CD4-positive, alpha-beta T cell treated with Interleukin-15 for 1 hour (primary cell): ENCODE measurements around the gene ARHGAP24.

Source experiments
- DNase-seq: peaks from one replicate; pipeline ENCODE4 v3.0.0-alpha.2; 2020

Gene ARHGAP24

GRCh38 chr4:85708468-85708867, 233.5 kb downstream of the ARHGAP24 start:
- DNase-seq, result no peak

- no peak for DNase-seq
Measured at GRCh38 chr4:85713005-85713404, 238.1 kb downstream of the ARHGAP24 start.

DNA sequence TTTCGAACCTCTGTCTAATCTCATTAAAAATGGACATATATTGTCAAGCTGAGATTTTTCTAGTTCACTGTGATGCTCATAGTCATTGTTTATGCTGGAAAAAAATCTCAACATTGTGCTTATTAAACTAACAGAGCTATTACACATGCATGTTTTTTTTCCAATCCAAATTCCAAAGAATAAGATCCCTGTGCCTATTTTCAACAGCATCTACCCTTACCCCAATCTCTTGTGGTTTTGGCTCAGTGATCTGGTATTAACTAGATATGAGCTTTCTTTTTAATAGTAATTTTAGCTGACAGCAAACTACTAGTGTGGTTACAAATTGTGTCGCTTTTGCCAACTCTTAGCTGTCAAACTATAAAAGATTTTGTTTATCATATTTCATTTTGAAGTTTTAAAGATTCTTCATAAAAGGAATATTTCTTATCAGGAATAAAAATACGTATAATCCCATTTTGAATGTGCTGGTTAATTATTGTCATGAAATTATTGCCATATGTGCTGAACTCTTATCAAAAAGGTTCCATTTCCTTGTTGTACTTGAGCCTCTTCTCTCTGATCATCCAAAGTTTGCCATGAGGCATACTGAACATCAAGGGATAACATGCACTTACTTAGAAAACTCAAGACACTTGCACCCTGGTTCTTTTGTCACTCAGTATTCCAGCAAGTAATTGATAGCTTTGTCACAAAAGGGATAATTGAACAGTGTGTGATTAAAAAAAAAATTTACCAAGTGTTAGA, 241.2 kb downstream of the ARHGAP24 start:
- no peak for DNase-seq

DNA sequence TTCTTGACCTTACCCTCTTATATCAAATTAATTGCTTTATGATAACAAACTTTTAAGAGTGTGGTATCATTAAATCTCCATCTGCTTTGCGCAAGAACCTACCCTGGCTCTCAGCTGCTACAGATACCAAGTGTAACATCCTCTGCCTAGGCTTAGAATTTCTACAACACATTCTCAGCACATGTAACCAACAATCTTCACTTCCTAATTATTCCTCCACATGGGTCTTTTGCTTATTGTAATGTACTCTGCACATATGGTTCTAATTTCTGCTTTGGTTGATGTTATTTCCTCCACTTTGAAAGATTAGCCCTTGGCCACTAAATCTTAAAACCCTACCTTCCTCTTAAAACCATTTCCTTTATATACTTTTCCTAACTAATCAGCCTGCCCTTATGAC, 242.4 kb downstream of the ARHGAP24 start:
- no peak for DNase-seq

DNA sequence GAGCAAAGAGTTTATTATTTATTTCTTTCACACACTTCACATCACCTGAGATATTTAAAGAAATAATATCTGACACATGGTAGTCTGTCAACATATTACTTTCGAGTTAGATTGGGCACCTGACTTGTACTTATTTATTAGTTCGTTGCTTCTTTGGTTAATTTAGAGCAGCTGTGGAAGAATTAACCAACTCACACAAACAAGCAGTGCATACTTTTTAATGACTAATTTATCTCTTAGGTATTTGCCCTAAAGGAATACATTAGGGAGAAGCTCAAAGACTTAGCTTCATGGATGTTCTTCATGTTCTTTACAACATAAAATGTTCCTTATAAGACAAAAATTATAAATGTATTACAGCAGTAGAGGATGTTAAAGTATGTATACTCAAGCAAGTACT, 242.9 kb downstream of the ARHGAP24 start:
- DNase-seq, result no peak

- no peak for DNase-seq
Measured at GRCh38 chr4:85720735-85721134, 245.8 kb downstream of the ARHGAP24 start.

DNA sequence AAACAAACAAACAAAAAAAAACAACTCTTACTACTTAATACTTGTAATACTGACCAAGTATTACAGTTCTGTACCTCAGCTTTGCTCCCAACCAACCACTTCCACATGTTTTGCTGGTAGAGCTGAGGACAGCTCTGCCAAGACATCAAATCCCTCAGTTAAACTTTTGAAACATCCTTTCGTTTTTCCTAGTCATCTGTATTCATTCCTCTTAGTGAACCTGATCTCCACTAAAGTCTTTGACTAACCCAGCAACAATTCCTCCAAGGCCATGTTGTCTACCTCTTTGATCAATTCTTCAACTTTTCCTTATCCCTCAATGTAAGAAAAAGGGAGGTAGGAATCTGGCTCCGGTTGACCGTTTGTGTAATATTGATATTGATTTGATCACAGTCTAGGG, 247.5 kb downstream of the ARHGAP24 start:
- DNase-seq, result no peak

GRCh38 chr4:85722807-85723206, 247.9 kb downstream of the ARHGAP24 start:
- no peak for DNase-seq

DNA sequence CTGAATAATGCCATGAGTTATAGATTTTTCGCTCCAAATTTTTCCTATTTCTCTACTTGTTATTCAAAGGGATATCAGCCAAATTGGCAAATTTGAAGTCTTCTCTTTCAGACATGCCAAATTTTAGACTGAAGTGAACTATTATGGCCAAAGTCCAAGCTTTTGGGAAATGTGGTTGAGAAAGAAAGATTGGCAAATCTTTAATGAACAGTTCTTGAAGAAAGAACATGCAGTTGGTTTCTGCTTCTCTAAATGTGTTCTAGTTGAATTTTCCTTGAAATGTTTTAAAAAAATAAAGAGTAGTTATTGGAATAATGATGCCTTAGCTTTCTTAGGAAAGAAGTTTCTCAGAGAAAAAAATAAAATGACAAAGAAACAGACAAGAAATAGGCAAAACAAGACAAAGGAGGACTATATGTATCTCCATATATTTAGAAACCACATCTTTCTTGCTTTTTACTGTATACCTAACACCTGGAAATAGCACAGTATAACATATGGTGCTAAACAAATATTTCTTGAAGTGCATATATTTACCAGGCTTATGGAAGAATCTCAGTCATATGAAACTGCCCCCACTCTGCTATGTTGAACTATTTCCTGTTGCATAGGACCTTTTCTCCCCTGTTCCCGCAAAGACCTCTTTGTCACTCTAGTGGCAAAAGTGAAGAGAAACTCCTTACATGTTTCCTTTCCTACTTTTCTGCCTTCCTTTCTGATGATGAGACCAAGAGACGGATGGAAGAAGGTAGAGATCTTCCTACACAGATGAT, 250.0 kb downstream of the ARHGAP24 start:
- DNase-seq, result no peak

DNA sequence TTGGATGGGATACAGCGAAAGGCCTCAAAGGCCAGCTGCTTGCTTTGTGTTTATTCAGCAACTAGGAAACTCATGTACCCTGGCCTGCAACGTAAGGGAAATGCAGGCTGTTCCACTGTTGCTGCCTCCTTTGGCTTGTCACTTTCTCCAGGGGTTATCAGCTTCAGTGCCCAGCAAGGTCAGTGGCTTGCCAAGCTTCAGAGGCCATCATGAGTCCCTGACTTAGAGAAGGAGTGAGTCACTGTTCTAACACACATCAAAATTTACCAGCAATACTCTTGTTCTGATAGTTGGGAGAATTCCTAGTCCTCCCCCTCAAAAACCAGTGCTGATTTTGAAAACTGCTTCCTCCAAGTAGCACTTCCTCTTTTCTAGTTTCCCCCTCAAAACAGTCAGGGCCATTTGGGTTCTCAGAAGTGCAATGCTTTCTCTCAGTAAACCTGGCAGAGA, 250.8 kb downstream of the ARHGAP24 start:
- peak; percentile 17 for DNase-seq

DNA sequence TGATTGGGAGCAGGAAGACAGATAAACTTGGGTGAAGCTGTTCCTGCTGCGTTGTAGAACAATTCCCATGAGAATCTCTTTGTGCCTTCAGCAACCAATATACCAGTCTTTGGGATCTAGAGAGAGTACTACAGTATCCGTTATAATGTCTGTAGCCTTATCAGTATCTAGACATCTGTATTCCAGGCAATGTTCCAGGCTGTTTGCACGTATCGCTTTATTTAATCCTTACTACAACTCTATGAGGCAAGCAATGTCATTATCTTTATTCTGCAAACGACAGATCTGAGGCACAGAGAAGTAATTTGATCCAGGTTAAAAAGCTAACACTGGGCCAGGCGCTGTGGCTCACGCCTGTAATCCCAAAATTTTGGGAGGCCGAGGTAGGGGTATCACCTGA, 251.6 kb downstream of the ARHGAP24 start:
- no peak for DNase-seq

DNA sequence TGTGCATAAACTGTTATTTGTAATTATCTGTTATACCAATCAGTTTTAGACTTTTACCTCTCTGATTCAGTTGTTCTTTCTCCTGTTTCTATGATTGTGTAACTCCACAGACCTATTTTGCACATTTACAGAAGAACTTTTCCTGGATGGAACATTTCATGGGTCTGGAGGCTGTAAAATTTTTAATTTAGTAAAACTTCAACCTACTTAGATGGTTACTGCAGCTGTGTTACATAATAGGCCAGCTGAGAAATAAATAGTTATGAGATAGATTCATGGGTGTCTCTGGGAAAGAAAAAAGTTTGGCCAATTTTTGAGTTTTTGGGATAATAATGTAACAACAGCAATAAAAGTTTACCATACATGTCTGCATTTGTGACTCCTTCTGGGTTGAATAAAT, 253.5 kb downstream of the ARHGAP24 start:
- DNase-seq, result no peak

GRCh38 chr4:85732124-85732523, 257.2 kb downstream of the ARHGAP24 start:
- DNase-seq, result no peak

- DNase-seq, result no peak
Measured at GRCh38 chr4:85733798-85734197, 258.8 kb downstream of the ARHGAP24 start.

GRCh38 chr4:85734424-85734831, 259.5 kb downstream of the ARHGAP24 start:
- DNase-seq, result no peak

- DNase-seq, result no peak
Measured at GRCh38 chr4:85736571-85736970, 261.6 kb downstream of the ARHGAP24 start.

GRCh38 chr4:85737254-85737653, 262.3 kb downstream of the ARHGAP24 start:
- no peak for DNase-seq

GRCh38 chr4:85738721-85739120, 263.8 kb downstream of the ARHGAP24 start:
- no peak for DNase-seq

- DNase-seq, result no peak
Measured at GRCh38 chr4:85740431-85740861, 265.5 kb downstream of the ARHGAP24 start.

GRCh38 chr4:85741381-85741780, 266.4 kb downstream of the ARHGAP24 start:
- no peak for DNase-seq

GRCh38 chr4:85741921-85742591, 267.1 kb downstream of the ARHGAP24 start:
- no peak for DNase-seq

GRCh38 chr4:85744950-85745349, 270.0 kb downstream of the ARHGAP24 start:
- no peak for DNase-seq

DNA sequence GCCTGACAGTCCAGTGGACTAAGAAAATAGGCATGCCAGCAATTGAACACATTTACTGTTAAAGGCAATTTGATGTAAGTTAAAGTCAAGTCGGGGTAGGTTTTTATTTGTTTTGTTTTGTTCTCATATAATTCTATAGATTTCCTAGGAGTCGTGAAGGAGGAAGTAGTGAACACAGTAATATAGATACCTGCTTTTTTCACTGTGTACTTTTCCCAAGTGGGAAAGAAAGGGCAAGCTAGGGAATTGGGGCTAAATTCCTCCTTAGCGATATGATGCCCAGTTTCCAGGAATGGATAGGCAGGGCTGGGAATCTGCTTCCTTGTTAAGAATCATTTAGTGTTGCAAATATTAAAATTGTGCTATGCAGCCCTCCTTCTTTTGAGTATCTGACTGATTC, 271.0 kb downstream of the ARHGAP24 start:
- no peak for DNase-seq
